ENCODE results near the gene SLC4A4.

DNA sequence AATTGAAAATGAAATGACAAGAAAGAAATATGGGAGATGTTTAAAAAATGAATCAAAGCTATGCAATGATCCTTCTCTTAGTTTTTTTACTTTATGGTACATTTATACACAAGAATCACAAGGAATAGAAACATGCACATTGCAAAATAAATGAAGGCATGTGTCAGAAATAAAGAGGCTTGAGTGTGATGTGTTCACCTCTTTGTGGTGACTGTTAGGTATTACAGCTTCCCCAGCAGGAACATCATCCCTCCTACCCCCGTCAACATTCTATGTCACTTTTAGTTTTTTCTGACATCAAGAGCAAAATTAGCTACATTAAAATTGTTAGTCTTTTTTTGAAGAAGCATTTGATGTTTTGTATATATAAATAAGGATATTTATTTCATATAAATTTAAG, 214.8 kb downstream of the SLC4A4 start:
- TF ChIP-seq, protein P1, sequence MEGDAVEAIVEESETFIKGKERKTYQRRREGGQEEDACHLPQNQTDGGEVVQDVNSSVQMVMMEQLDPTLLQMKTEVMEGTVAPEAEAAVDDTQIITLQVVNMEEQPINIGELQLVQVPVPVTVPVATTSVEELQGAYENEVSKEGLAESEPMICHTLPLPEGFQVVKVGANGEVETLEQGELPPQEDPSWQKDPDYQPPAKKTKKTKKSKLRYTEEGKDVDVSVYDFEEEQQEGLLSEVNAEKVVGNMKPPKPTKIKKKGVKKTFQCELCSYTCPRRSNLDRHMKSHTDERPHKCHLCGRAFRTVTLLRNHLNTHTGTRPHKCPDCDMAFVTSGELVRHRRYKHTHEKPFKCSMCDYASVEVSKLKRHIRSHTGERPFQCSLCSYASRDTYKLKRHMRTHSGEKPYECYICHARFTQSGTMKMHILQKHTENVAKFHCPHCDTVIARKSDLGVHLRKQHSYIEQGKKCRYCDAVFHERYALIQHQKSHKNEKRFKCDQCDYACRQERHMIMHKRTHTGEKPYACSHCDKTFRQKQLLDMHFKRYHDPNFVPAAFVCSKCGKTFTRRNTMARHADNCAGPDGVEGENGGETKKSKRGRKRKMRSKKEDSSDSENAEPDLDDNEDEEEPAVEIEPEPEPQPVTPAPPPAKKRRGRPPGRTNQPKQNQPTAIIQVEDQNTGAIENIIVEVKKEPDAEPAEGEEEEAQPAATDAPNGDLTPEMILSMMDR (IDR thresholded peaks at IDR 0.05) = peak in 1 of 3 experiments; percentile 17
- no peak for TF ChIP-seq POLR2A (IDR thresholded peaks at IDR 0.05)

All from vagina (tissue), 2 donors.